B cell (primary cell): ENCODE measurements around the gene ADM5. TPM values are rescaled to one million over a fixed set of nuclear protein-coding genes. Genes with fewer than 3 reads are reported as not detected.

Source experiments
- ATAC-seq: fragments of 200-7000 bp; cut with Tn5 transposase; one replicate; pipeline ENCODE4 v1.10.0; 2021; ENCODE audit warnings: low read depth, mild to moderate bottlenecking, moderate number of reproducible peaks, moderate library complexity
- CTCF ChIA-PET: fragments of 350-600 bp; sonication (Branson Sonifier 250); formaldehyde crosslinking; loops from one replicate; lab custom pipeline; 2021; ENCODE audit warnings: antibody characterized with exemption, inconsistent platforms; lab: Charles Lee
- POLR2A ChIA-PET: fragments of 350-600 bp; sonication (Branson Sonifier 250); formaldehyde crosslinking; loops from one replicate; lab custom pipeline; 2021; ENCODE audit warnings: antibody characterized with exemption; lab: Charles Lee
- DNase-seq: peaks from one replicate; pipeline ENCODE4 v3.0.0; 2013
- H2AFZ ChIP-seq: 2 replicates; pipeline ENCODE4 v1.6.1; 2012; ENCODE audit warnings: mild to moderate bottlenecking, low read depth, low read length; ENCODE audit not compliant: insufficient read depth, poor library complexity, severe bottlenecking
- H3K27ac ChIP-seq, 2 donors: 1 replicate in 1 of 2; 2 replicates in 1 of 2; pipeline ENCODE4 v1.5.1; 2012 to 2013; ENCODE audit warnings: low read length in 2 of 2, mild to moderate bottlenecking in 2 of 2, moderate library complexity in 1 of 2
- H3K27me3 ChIP-seq, 4 experiments: fragments of 200-600 bp in 1 of 4; sonication (generic) in 1 of 4; replicated peaks in 1 of 4; 1 replicate in 2 of 4; 2 replicates in 2 of 4; pipeline versions ENCODE4 v1.6.1 to v1.7.0; 2013 to 2016; ENCODE audit warnings: low read length in 3 of 4, mild to moderate bottlenecking in 2 of 4, mixed read lengths in 1 of 4, moderate library complexity in 1 of 4; ENCODE audit not compliant: insufficient read depth in 4 of 4, control insufficient read depth in 3 of 4; ENCODE audit errors: control extremely low read depth in 1 of 4
- H3K36me3 ChIP-seq, 2 experiments: replicated peaks in 1 of 2; 1 replicate in 1 of 2; 2 replicates in 1 of 2; pipeline versions ENCODE4 v1.6.1 to v1.7.1; 2013; ENCODE audit warnings: low read length in 1 of 2; ENCODE audit not compliant: insufficient read depth in 2 of 2, control insufficient read depth in 1 of 2; ENCODE audit errors: control extremely low read depth in 1 of 2, extremely low read depth in 1 of 2
- H3K4me1 ChIP-seq, 2 donors: fragments of 200-600 bp in 1 of 2; sonication (generic) in 1 of 2; 1 replicate in 1 of 2; 2 replicates in 1 of 2; pipeline versions ENCODE4 v1.5.1 to v1.6.1; 2013 to 2017; ENCODE audit warnings: low read length in 2 of 2; ENCODE audit not compliant: control insufficient read depth in 2 of 2, insufficient read depth in 2 of 2
- H3K4me2 ChIP-seq: replicated peaks from 2 replicates; pipeline ENCODE3; 2012; ENCODE audit warnings: mild to moderate bottlenecking, low read depth, low read length; ENCODE audit not compliant: poor library complexity, severe bottlenecking
- H3K4me3 ChIP-seq, 5 experiments: fragments of 200-600 bp in 1 of 5; sonication (generic) in 1 of 5; 1 replicate in 3 of 5; 2 replicates in 2 of 5; pipeline versions ENCODE4 v1.5.1 to v1.7.0; 2011 to 2016; ENCODE audit warnings: low read length in 4 of 5, mild to moderate bottlenecking in 4 of 5, low read depth in 2 of 5, control low read depth in 1 of 5, moderate library complexity in 1 of 5; ENCODE audit not compliant: insufficient read depth in 1 of 5; ENCODE audit errors: control extremely low read depth in 1 of 5, extremely low read depth in 1 of 5
- H3K79me2 ChIP-seq: fragments of 200-600 bp; sonication (generic); one replicate; pipeline ENCODE4 v1.6.0; 2016; ENCODE audit warnings: low read length; ENCODE audit not compliant: control insufficient read depth, insufficient read depth
- H3K9ac ChIP-seq: fragments of 200-600 bp; sonication (generic); 2 replicates; pipeline ENCODE4 v1.6.1; 2017; ENCODE audit warnings: mild to moderate bottlenecking, low read length, moderate library complexity
- H3K9me3 ChIP-seq, 3 donors: one replicate each; pipeline versions ENCODE4 v1.6.1 to v1.7.1; 2013; ENCODE audit warnings: low read length in 2 of 3; ENCODE audit not compliant: control insufficient read depth in 2 of 3, insufficient read depth in 1 of 3; ENCODE audit errors: control extremely low read depth in 1 of 3
- H4K20me1 ChIP-seq: 2 replicates; pipeline ENCODE4 v1.6.0; 2012; ENCODE audit warnings: mild to moderate bottlenecking, low read length; ENCODE audit not compliant: insufficient read depth, control insufficient read depth, poor library complexity, severe bottlenecking
- H3K27ac Mint-ChIP-seq: one replicate; pipeline ENCODE4 v1.8.0; 2021; ENCODE audit warnings: mixed read lengths
- H3K27me3 Mint-ChIP-seq: one replicate; pipeline ENCODE4 v1.8.0; 2021; ENCODE audit warnings: mixed read lengths
- H3K4me1 Mint-ChIP-seq: one replicate; pipeline ENCODE4 v1.8.0; 2021; ENCODE audit warnings: mixed read lengths
- H3K4me3 Mint-ChIP-seq: one replicate; pipeline ENCODE4 v1.8.0; 2021; ENCODE audit warnings: mixed read lengths
- H3K9me3 Mint-ChIP-seq: one replicate; pipeline ENCODE4 v1.8.0; 2022; ENCODE audit warnings: mixed read lengths; ENCODE audit not compliant: insufficient read depth
- CTCF ChIP-seq: fragments of 200-600 bp; IDR thresholded peaks from one replicate; pipeline ENCODE4 v1.8.0; 2022; ENCODE audit warnings: antibody characterized with exemption, mild to moderate bottlenecking
- EZH2 ChIP-seq: IDR thresholded peaks from 2 replicates; pipeline ENCODE4 v1.6.1; 2012; ENCODE audit warnings: borderline replicate concordance, low read depth, mild to moderate bottlenecking, moderate library complexity, low read length; ENCODE audit not compliant: insufficient read depth, poor library complexity, severe bottlenecking
- WGBS: methylation state at CpG from one replicate; pipeline ENCODE4 v1.1.5; 2013; ENCODE audit warnings: missing lambda C conversion rate; ENCODE audit not compliant: insufficient coverage; 5-methylcytosine and 5-hydroxymethylcytosine counted together
- intact Hi-C: fragments of 100-400 bp; cut with micrococcal nuclease; formaldehyde crosslinking; loops from one replicate; pipeline ENCODE4 v1.10.0; 2022
- polyA plus RNA-seq: library from polyadenylated mRNA; depleted of rRNA; stranded (reverse); fragments of >200 nt; gene quantifications from 2 replicates; pipeline ENCODE4 v1.2.3, GENCODE V29; 2012
- total RNA-seq, 2 donors: library from RNA; stranded (reverse); fragments of 120-200 nt in 1 of 2; gene quantifications; 1 replicate in 1 of 2; 2 replicates in 1 of 2; pipeline versions ENCODE4 v1.2.3 to v1.2.4, GENCODE V29; 2013 to 2022

The ADM5 gene
- total and polyA plus RNA-seq, 2 donors (not counting 1 experiment from before 2014, with no cell fraction given), result 5.6 to 8.4 TPM

- H3K4me2 ChIP-seq, result no peak overlapping the region
- intact Hi-C loops, result no loop called here
Observed at GRCh38 chr19:49651820-49652550, 37.4 kb upstream of the ADM5 start.

More at GRCh38 chr19:49651820-49652550, 37.4 kb upstream of the ADM5 start:
- TF ChIP-seq CTCF, result no peak
- TF ChIP-seq EZH2, result no peak
- Mint-ChIP-seq H3K27ac (no peak overlapping the region), H3K4me3 (no peak overlapping the region), H3K27me3 (no peaks in the 10 kb centered on the region), H3K4me1 (no peaks in the 10 kb centered on the region), H3K9me3 (no peaks in the 10 kb centered on the region)
- Histone ChIP-seq H3K79me2 (peaks cover 27% of the 10 kb centered on the region), H3K9ac (no peak overlapping the region), H3K9me3 (peaks cover 0 to 4% (median 0%) of the 10 kb centered on the region in 3 donors), H3K4me3 (no peak overlapping the region), H3K36me3 (peaks cover 0 to 70% of the 10 kb centered on the region in 2 experiments), H3K4me1 (no peaks in the 10 kb centered on the region), H2AFZ (no peak overlapping the region), H3K27me3 (no peaks in the 10 kb centered on the region), H4K20me1 (peaks cover 52% of the 10 kb centered on the region), H3K27ac (no peak overlapping the region)
- ChIA-PET POLR2A (no interaction called here), CTCF (no interaction called here)
- DNase-seq (no peak), ATAC-seq (no peak)
- 99% methylated on average over 103 of the region's 110 CpGs for WGBS
